Measurements from ENCODE around the gene RPP25.
"Not testable (repeated sequence)": the region's sequence is repeated elsewhere in the genome, so short reads cannot be mapped to it uniquely, and the experiment has no call there.

RPP25 gene

GRCh38 chr15:74964794-74965193, 8.2 kb upstream of the RPP25 start:
- no peak for DNase-seq (ENCODE audit: low read depth, low spot score)

GRCh38 chr15:74963213-74963612, 6.6 kb upstream of the RPP25 start:
- DNase-seq (ENCODE audit: low read depth, low spot score) = no peak
- H3K27ac ChIP-seq = no peak overlapping the region

More at GRCh38 chr15:74964794-74965193, 8.2 kb upstream of the RPP25 start:
- H3K27ac ChIP-seq = peak overlapping the region; percentile 64

- no peak for DNase-seq (ENCODE audit: low read depth, low spot score)
- no peak overlapping the region for H3K27ac ChIP-seq
Measured at GRCh38 chr15:74962671-74963070, 6.1 kb upstream of the RPP25 start.

- H3K27ac ChIP-seq = no peak overlapping the region
- DNase-seq (ENCODE audit: low read depth, low spot score) = no peak
Measured at GRCh38 chr15:74962219-74962618, 5.6 kb upstream of the RPP25 start.

- DNase-seq (ENCODE audit: low read depth, low spot score) = no peak
- H3K27ac ChIP-seq = no peak overlapping the region
Measured at GRCh38 chr15:74961616-74962015, 5.0 kb upstream of the RPP25 start.

GRCh38 chr15:74960995-74961588, 4.5 kb upstream of the RPP25 start:
- no peak overlapping the region for H3K27ac ChIP-seq
- no peak for DNase-seq (ENCODE audit: low read depth, low spot score)

- no peak for DNase-seq (ENCODE audit: low read depth, low spot score)
Measured at GRCh38 chr15:74960286-74960685, 3.7 kb upstream of the RPP25 start.

GRCh38 chr15:74959586-74959939, 3.0 kb upstream of the RPP25 start:
- H3K27ac ChIP-seq = no peak overlapping the region
- DNase-seq (ENCODE audit: low read depth, low spot score) = no peak

More at GRCh38 chr15:74960286-74960685, 3.7 kb upstream of the RPP25 start:
- no peak overlapping the region for H3K27ac ChIP-seq

GRCh38 chr15:74958908-74959585, 2.5 kb upstream of the RPP25 start:
- no peak overlapping the region for H3K27ac ChIP-seq
- no peak for DNase-seq (ENCODE audit: low read depth, low spot score)

GRCh38 chr15:74958320-74958907, 1.8 kb upstream of the RPP25 start:
- no peak for DNase-seq (ENCODE audit: low read depth, low spot score)
- no peak overlapping the region for H3K27ac ChIP-seq

GRCh38 chr15:74957476-74958035, 984 bp upstream of the RPP25 start:
- H3K27ac ChIP-seq = peak overlapping the region; percentile 25
- DNase-seq (ENCODE audit: low read depth, low spot score) = no peak

GRCh38 chr15:74955796-74956647, 550 bp downstream of the RPP25 start:
- peak overlapping the region; percentile 25 for H3K27ac ChIP-seq
- DNase-seq (ENCODE audit: low read depth, low spot score) = no peak

GRCh38 chr15:74955017-74955416, 1.6 kb downstream of the RPP25 start:
- no peak for DNase-seq (ENCODE audit: low read depth, low spot score)
- no peak overlapping the region for H3K27ac ChIP-seq

GRCh38 chr15:74954515-74954914, 2.1 kb downstream of the RPP25 start:
- DNase-seq (ENCODE audit: low read depth, low spot score) = no peak
- H3K27ac ChIP-seq = no peak overlapping the region

- no peak overlapping the region for H3K27ac ChIP-seq
- DNase-seq (ENCODE audit: low read depth, low spot score) = no peak
Measured at GRCh38 chr15:74951006-74951405, 5.6 kb downstream of the RPP25 start.

GRCh38 chr15:74950078-74950908, 6.3 kb downstream of the RPP25 start:
- no peak for DNase-seq (ENCODE audit: low read depth, low spot score)
- H3K27ac ChIP-seq = no peak overlapping the region

- peak; percentile 89 for DNase-seq (ENCODE audit: low read depth, low spot score)
- H3K27ac ChIP-seq = peak within 1 kb of the TSS; percentile 80
Measured at GRCh38 chr15:74937590-74938371, 18.8 kb downstream of the RPP25 start, which contains the start of gene COX5A. Gene COX5A, minus strand, starts transcription at chr15:74938073. Its CDS starts 59 bp downstream, at chr15:74938014.

- H3K27ac ChIP-seq = peak overlapping the region; percentile 80
- DNase-seq (ENCODE audit: low read depth, low spot score) = no peak
Measured at GRCh38 chr15:74937272-74937589, 19.3 kb downstream of the RPP25 start.

GRCh38 chr15:74935193-74935592, 21.4 kb downstream of the RPP25 start:
- not testable (repeated sequence) for H3K27ac ChIP-seq; DNase-seq (ENCODE audit: low read depth, low spot score)

Data from epithelial cell of prostate (primary cell).